Breast epithelium (tissue), 3 donors: ENCODE data around the gene ALDH5A1.

Experiments used
- CTCF ChIP-seq, 3 donors: fragments of 450-650 bp; IDR thresholded peaks; one replicate each; pipeline ENCODE4 v1.5.1; 2016 to 2017; ENCODE audit warnings: antibody characterized with exemption in 3 of 3, mild to moderate bottlenecking in 3 of 3, moderate library complexity in 3 of 3
- POLR2AphosphoS5 ChIP-seq, 3 donors: sonication (generic); formaldehyde crosslinking; IDR thresholded peaks; one replicate each; pipeline ENCODE4 v1.6.1; 2017; ENCODE audit warnings: antibody characterized with exemption in 3 of 3

GRCh38 chr6:24569811-24570210, 75.0 kb downstream of the ALDH5A1 start:
- TF ChIP-seq CTCF (IDR thresholded peaks at IDR 0.05) (no peak), POLR2AphosphoS5 (IDR thresholded peaks at IDR 0.05) (no peak)
